Panc1 (cell line): ENCODE data around the gene FRMPD4. TPM values are rescaled to one million over a fixed set of nuclear protein-coding genes. Genes with fewer than 3 reads are reported as not detected.

Source experiments
- ATAC-seq: fragments of 200-7000 bp; cut with Tn5 transposase; 2 replicates; pipeline ENCODE4 v1.9.1; 2020; ENCODE audit warnings: mild to moderate bottlenecking, moderate library complexity
- BruUV-seq: library from RNA; stranded (reverse); fragments of 400-500 nt; replicated peaks from 2 replicates; lab custom pipeline; 2021; lab: Mats Ljungman, UMichigan
- CTCF ChIA-PET: fragments of 300-600 bp; sonication (Branson Sonifier 250); formaldehyde crosslinking; loops from one replicate; lab custom pipeline; 2022; ENCODE audit warnings: antibody characterized with exemption; lab: Charles Lee
- POLR2A ChIA-PET: fragments of 300-600 bp; sonication (Branson Sonifier 250); formaldehyde crosslinking; loops from one replicate; lab custom pipeline; 2022; ENCODE audit warnings: antibody characterized with exemption; lab: Charles Lee
- DNase-seq: peaks from one replicate; pipeline ENCODE4 v3.0.0-alpha.2; 2010; ENCODE audit warnings: low read depth, low spot score
- H3K27ac ChIP-seq: 2 replicates; pipeline ENCODE4 v1.5.1; 2011; ENCODE audit warnings: mild to moderate bottlenecking, low read length, inconsistent platforms
- H3K27me3 ChIP-seq: fragments of 200-500 bp; sonication (Bioruptor generic); 2 replicates; pipeline ENCODE4 v1.6.0; 2014; ENCODE audit warnings: low read length, inconsistent platforms; ENCODE audit not compliant: control insufficient read depth, insufficient read depth
- H3K36me3 ChIP-seq: fragments of 200-500 bp; sonication (Bioruptor generic); 2 replicates; pipeline ENCODE4 v1.5.1; 2014; ENCODE audit warnings: inconsistent platforms, mild to moderate bottlenecking, low read length, moderate library complexity; ENCODE audit not compliant: control insufficient read depth, insufficient read depth
- H3K4me1 ChIP-seq: 2 replicates; pipeline ENCODE4 v1.5.1; 2011; ENCODE audit warnings: inconsistent platforms, mild to moderate bottlenecking, low read length, moderate library complexity; ENCODE audit not compliant: control insufficient read depth, insufficient read depth
- H3K4me3 ChIP-seq, 2 experiments: 2 replicates each; pipeline ENCODE4 v1.5.1; 2011 to 2012; ENCODE audit warnings: low read depth in 2 of 2, low read length in 2 of 2, mild to moderate bottlenecking in 2 of 2, inconsistent platforms in 1 of 2, moderate library complexity in 1 of 2
- H3K9me3 ChIP-seq: fragments of 200-500 bp; sonication (Bioruptor generic); 2 replicates; pipeline ENCODE4 v1.5.1; 2014; ENCODE audit warnings: low read depth, mild to moderate bottlenecking, inconsistent platforms, low read length, moderate library complexity; ENCODE audit not compliant: control insufficient read depth, insufficient read depth
- CTCF ChIP-seq: fragments of 450-650 bp; IDR thresholded peaks from 2 replicates; pipeline ENCODE4 v1.5.1; 2017; ENCODE audit warnings: mild to moderate bottlenecking
- POLR2AphosphoS5 ChIP-seq: IDR thresholded peaks from 2 replicates; pipeline ENCODE4 v1.6.1; 2012; ENCODE audit warnings: mild to moderate bottlenecking, low read depth, low read length, moderate library complexity
- REST ChIP-seq, 2 experiments: IDR thresholded peaks; 2 replicates each; pipeline ENCODE4 v1.6.1; 2011 to 2012; ENCODE audit warnings: low read depth in 2 of 2, control low read depth in 1 of 2, low read length in 1 of 2, mild to moderate bottlenecking in 1 of 2, moderate library complexity in 1 of 2; ENCODE audit not compliant: insufficient read depth in 1 of 2
- SIN3A ChIP-seq: IDR thresholded peaks from 2 replicates; pipeline ENCODE4 v1.6.1; 2012; ENCODE audit warnings: low read depth, mild to moderate bottlenecking, low read length, moderate library complexity, borderline replicate concordance; ENCODE audit not compliant: insufficient read depth
- TCF7L2 ChIP-seq: IDR thresholded peaks from 2 replicates; pipeline ENCODE4 v1.6.1; 2011; ENCODE audit warnings: mild to moderate bottlenecking, low read depth, low read length, inconsistent platforms
- in situ Hi-C: cut with HindIII; loops from 2 replicates; pipeline ENCODE4 v1.10.0; 2016; ENCODE audit warnings: low sequenced_read_pairs, low pct_unique_long_range_greater_than_20kb
- intact Hi-C: fragments of 100-400 bp; cut with micrococcal nuclease; formaldehyde crosslinking; loops from one replicate; pipeline ENCODE4 v1.10.0; 2022; ENCODE audit not compliant: unreplicated experiment
- total RNA-seq: library from RNA; stranded (reverse); gene quantifications from one replicate; pipeline ENCODE4 v1.2.1, GENCODE V29; 2021; ENCODE audit not compliant: unreplicated experiment

FRMPD4 gene
- total RNA-seq, 1 experiment from 2014 or later, result not detected

DNA sequence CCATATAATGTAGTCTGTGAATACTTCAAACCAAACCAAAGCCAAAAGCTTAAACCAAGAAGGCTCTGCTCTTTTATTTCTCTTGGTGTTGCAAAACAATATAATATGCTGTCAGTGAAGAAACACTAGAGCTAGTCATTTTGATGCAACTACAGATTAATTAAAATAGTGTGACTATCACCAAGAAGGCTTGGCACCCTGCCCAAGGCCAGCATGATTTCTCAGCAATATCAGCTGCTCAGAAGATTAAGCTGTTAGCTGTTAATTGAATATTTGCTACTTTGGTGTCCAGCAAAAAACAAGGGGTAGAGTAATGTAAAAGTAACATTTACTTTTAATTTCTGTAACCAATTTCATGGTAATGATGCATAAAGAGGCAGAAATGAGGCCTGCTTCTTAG lies 548.1 kb downstream of the FRMPD4 start:
- no TSS peak for BruUV-seq
- no peaks in the 10 kb centered on the region; the same call in 1 of the 2 replicates for H3K27me3 ChIP-seq
- in situ Hi-C loops, result no loop called here
- H3K4me3 ChIP-seq, result no peak overlapping the region
- no peaks in the 10 kb centered on the region for H3K4me1 ChIP-seq
- no peak for TF ChIP-seq REST (IDR thresholded peaks at IDR 0.05; ENCODE audit: insufficient read depth in 1 of 2, low read depth in 2 of 2, low read length in 1 of 2)
- TF ChIP-seq CTCF, result no peak
- no peak for TF ChIP-seq TCF7L2
- no peak for TF ChIP-seq POLR2AphosphoS5
- TF ChIP-seq SIN3A, result no peak
- no peaks in the 10 kb centered on the region for H3K9me3 ChIP-seq
- intact Hi-C loops, result no loop called here
- ChIA-PET POLR2A (no interaction called here), CTCF (no interaction called here)
- DNase-seq, result no peak
- H3K36me3 ChIP-seq, result no peaks in the 10 kb centered on the region
- no peak for ATAC-seq
- no peak overlapping the region for H3K27ac ChIP-seq

DNA sequence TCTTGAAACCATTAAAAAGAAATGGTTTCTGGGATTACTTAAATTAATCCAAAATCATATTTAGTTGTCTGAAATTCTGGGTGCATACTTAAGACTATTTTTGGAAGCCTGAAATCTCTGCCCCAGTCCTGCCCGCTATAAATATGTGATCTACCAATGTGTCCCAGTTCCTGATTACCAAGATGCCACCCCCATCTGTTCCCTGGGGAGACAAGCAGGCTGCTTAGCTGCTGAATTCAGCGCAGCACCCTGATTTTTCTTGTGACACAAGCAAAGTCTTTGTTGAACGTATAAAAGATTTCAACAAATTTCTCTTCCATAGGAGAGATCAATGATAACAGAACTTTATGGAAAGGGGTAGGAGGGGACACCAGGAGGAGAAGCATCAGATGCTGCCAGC lies 552.4 kb downstream of the FRMPD4 start:
- no peak for TF ChIP-seq REST (IDR thresholded peaks at IDR 0.05; ENCODE audit: insufficient read depth in 1 of 2, low read depth in 2 of 2, low read length in 1 of 2)
- TF ChIP-seq POLR2AphosphoS5, result no peak
- TF ChIP-seq TCF7L2, result no peak
- TF ChIP-seq CTCF, result no peak
- TF ChIP-seq SIN3A, result no peak
- Histone ChIP-seq H3K27me3 (no peaks in the 10 kb centered on the region; the same call in 1 of the 2 replicates), H3K4me3 (no peak overlapping the region), H3K4me1 (no peaks in the 10 kb centered on the region), H3K36me3 (no peaks in the 10 kb centered on the region), H3K9me3 (no peaks in the 10 kb centered on the region), H3K27ac (no peak overlapping the region)
- ATAC-seq (no peak), DNase-seq (no peak)
- POLR2A ChIA-PET, result no interaction called here
- in situ Hi-C loops, result no loop called here
- intact Hi-C loops, result no loop called here
- CTCF ChIA-PET, result no interaction called here
- BruUV-seq, result no TSS peak
